HG02840 (cell line): ENCODE data around the gene SC5D.

Source experiments
- ATAC-seq: cut with Tn5 transposase; IDR thresholded peaks from one replicate; pipeline ENCODE4 v1.9.1; 2021; ENCODE audit warnings: mild to moderate bottlenecking, moderate library complexity, moderate number of reproducible peaks; ENCODE audit not compliant: unreplicated experiment, low FRiP score

The SC5D gene

DNA sequence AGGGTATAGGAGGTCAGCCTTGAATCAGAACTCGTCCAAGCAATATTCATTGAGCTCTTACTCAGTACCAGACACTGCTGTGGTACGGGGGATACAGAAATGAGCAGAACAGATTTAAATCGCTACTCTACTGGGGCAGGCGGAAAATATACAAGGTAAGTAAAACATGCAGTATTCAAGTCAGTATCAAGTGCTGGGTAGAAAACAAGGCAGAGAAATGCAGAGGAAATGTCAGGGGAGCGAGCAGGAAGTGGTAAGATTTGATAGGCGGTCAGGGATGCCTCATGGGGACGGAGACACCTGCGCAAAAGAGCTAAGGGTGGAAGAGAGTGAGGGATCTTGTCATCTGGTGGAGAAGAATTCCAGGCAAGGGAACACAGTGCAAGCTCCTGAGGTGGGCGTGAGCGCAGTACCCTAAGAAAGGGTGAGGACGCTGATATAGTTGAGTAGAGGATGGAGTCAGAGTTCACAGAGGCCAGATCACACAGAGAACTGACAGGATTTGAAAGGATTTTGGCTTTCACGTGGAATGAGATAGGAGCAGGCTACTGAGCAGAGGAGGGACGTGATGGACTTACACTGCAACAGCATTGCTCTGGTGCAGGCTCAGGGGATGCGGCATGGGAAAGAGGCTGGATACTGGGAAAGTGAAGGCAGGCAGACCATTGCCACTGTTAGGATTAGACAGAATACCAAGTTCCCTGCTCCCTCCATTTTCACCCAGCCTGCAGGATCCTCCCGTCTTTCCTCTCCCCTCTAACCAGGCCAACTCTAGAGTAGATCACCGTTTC lies 35.8 kb downstream of the SC5D start:
- no peak for ATAC-seq

DNA sequence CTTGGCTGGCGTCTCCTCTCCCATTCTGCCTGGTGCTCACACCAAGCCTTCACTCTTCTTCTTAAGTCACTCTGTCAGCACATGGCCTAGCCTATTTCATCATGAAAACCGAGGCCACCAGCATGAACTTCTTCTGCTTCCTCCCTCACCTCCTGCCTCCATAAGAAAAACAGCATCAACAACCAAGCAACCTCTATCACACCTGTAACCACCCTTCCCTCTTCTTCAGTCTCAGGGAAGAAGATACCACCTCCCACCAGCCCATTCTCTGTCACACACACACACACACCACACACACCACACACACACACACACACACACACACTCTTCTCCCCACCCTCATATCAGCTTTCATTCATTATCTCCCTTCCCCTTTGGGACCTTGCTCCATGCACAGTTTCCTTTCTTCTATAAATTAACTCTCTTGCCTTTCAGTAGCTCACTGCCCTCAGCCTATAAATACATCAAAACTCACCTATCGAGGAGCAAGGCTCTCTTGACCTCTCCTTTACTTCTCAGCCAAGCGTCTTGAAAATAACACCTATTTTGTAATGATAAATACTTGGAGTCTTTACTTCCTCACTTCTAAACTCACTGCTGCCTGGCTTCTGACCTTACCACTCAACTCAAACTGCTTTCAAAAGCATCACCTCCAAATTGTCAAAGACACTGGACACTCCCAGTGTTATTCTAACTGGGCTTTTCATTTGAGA lies 36.6 kb downstream of the SC5D start:
- ATAC-seq, result no peak

DNA sequence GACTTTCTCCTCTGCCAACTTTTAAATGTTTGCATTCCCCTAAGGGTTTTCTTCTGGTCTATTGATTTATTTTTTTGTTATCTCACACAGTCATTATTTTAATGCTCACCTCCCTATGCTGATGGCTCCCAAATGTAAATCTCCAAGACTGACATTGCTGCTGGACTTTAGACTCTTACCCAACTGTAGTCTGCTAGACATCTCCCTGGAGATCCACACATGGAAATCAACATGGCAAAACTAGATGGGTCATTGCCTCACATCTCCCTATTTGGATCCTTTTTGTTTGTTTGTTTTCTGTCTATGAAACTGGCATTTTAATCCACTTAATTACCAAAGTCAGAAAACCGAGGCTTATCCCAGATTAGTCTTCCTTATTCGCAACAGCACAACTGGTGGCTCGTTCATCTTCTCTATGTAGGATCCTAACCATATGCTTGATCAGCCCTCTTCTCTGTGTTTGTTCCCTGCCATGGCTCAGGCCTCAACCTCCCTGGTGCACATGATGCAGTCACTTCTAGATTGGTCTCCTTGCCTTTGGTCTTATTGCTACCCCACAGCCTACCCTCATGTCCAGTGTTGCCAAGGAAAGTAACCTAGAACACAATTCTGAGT lies 37.3 kb downstream of the SC5D start:
- no peak for ATAC-seq

DNA sequence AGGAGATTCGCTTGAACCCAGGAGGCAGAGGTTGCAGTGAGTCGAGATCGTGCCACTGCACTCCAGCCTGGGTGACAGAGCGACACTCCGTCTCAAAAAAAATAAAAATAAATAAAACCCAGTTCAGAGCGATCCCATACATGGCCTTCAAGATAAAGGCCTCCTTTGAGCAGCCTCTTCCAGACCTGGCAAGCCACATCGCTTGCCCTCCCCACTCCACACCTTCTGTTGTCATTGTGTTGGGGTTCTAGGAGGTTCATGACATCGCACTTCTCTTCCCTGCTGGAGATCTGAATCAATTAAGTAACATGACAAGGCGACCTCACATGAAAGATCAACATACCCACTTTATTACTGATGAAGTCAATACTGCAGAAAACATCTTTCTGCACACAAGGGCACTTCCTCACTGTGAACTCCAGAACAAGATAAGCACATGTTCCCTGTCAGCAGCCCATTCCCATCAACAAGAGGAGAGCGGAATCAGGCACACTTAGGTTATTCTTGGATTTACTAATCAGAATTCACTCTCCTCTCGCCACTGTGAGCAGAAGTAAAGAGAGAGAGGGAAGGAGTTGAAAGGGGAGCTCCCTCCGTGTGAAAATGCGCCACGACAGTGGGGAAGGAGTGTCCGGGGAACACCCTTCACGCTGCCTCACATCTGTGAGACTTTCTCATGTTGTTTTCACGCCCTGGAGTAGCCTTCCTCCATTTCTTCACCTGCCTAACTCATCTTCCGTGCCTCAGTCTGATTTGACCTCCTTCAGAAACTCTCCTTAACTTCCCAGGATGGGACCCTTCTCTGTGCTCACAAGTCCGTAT lies 38.3 kb downstream of the SC5D start:
- no peak for ATAC-seq

DNA sequence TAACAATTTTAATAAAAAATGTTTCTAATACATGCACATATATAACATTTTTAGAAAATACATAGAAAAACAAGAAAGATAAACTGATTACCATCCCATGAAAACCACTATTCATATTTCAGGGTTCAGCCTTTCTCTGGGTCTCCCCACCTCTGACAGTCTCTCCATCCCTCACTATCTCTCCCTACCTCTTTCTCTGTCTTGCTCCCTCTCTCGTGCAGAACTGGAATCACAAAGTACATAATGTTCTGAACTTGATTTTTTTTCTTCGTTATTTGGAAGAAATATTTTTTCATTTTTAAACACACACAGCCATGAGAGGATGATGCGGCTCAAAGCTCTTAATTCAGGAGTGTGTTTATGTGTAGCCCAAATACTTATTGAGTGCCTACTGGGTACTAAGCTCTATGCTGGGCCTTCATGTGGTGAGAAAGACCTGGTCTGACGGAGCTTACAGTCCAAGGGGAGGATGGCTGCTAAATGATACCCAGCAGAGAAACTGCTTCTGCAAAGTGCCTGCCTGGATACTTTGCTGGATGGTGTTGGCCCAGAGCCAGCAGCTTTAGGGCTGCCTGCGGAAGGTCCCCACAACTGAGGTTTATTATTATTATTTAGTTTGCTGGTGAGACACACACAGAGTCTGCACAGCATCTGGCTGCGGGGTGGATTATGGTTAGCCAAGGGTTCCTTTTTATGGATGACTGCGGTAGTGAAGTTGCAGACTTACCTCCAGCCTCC lies 42.6 kb downstream of the SC5D start:
- no peak for ATAC-seq

DNA sequence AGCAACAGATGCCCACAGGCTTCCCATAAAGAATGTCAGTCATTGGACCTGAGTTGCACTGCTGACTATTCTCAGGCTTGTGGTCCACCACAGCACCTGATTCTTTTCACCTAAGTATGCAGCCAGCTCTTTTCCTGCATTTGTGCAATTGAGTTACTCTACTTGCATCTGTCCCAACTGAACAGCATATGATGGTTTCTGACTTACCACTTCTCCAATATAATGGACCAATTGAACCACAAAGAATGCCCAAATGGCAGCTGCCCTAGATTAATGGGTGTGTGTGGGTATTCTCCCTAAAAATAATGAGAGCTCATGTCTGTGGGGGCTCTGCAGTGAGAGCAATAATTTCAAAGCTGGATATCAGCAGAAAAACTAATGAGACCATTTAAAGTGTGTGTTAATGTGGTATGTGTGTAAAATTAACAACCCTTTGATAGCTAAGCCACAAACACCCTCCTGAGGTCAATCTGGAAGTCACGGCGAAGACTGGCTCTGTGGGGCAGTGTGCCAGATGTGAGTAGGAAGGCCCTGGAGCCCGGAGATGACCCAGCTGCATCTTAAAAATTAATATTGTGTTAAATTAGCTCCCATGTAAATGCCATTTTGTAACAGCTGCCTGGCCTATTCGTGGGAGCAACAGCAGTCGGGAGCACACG lies 43.8 kb downstream of the SC5D start:
- ATAC-seq, result no peak

DNA sequence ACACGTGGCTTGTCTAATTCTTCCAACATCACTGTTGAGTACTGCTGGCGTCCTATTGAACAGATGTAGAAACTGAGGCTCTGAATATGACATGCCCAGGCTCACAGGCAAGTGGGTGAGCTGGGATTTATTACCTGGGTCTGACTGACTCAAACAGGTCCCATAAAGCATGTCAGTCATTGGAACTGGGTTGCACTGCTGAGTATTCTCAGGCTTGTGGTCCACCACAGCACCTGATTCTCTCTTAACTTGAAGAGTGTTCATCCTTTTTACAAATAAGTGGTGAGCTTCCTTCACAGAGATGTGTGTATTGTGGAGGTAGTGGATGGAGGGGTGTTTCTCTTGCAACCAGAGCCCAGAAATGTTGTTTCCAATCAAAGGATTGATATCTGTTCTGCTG lies 44.5 kb downstream of the SC5D start:
- peak; percentile 50 for ATAC-seq

DNA sequence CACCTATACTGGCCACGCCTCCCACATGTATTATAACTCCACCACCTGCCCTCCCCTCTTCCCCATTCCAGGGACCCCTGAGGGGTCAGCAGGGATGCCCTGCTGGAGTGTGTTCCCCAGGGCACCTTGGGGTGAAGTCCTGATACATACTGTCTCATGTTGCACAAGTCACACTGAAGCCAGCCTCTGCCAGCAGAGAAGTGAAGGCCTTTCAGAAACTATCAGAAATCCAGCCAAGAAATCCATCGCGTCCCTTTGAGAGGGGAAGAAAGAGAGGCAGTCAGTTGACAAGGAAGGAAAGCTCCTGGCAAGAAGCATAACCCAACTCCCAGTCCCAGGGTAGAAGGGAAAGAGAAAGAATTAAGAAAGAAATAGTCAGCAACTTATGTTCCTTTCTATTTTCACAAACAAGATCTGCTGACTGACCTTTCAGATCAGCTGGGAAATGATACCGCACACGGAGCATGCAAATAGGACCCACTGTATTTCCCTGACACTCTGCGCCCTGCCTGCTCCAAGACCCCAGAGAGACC lies 45.2 kb downstream of the SC5D start:
- ATAC-seq, result no peak

DNA sequence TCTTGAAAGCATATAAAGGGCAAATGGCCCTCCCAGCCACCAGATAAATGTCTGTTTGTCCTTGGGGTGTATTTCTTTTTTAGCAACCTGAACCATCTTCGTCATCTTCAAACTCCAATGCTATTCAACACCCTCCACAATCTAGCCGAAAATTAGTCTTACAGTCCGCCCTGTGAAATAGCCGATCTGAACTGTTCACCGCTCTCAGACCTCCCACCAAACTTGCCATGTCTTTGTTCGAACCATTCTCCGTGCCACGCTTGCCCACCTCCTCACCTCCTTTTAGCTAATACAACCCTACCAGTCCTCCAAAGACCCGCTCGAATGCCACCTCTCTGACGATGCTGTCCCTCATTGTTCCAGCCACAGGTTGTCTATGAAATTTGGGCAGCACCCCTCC lies 46.0 kb downstream of the SC5D start:
- ATAC-seq, result no peak

DNA sequence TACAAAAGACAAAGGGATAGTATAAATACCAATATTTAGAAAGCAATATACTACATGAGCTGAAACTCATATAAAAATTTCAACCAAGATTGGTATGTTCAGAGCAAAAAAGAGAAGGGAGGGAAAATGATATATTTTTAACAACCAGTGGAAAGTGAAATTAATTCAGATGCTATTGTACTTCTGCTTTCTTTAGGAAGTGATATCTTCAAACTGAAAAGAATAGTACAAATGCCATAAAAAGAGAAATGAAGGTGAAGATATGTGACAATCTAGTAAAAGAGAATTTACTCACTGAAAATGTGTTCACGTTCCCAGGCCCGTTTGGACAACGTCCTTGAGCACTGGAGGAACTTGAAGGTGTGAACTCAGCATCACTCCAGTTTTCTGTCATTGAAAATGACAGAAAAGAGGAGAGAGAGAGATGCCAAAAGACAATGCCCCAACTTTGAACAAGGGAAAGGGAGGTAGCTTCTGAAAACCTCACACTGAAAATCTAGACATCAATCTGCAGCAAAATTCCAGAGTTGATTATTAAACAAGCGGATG lies 47.5 kb downstream of the SC5D start:
- no peak for ATAC-seq

DNA sequence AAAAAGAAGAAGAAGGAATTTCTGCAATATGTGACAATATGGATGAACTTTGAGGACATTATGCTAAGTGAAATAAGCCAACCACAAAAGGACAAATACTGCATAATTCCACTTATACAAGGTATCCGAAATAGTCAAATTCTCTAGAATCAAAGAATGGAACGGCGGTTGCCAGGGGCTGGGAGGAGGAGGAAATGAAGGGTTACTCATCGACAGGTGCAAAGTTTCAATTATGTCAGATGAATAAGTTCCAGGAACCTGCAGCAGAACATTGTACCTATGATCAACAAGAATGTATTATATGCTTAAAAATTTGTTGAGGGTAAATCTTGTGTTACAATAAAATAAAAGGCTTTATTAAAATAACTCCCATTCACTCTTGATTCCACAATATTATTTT lies 49.0 kb downstream of the SC5D start:
- no peak for ATAC-seq

DNA sequence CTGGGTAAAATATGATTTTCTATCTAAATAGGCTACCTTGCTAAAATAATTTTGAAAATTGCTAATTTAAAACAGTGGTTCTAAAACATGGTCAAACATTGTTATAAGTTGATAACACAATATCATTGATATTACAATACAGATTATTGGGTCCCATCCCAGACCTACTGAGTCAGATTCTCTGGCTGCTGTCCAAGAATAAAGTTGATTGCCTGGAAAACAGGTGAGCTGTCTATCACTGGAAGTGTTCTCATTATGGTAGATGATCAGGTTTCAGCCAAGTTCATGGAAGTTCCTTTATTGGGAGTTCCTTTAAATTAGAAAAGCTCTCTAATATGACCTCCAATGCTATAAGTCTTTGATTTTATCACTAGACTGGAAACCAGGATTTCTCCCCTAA lies 52.3 kb downstream of the SC5D start:
- no peak for ATAC-seq

DNA sequence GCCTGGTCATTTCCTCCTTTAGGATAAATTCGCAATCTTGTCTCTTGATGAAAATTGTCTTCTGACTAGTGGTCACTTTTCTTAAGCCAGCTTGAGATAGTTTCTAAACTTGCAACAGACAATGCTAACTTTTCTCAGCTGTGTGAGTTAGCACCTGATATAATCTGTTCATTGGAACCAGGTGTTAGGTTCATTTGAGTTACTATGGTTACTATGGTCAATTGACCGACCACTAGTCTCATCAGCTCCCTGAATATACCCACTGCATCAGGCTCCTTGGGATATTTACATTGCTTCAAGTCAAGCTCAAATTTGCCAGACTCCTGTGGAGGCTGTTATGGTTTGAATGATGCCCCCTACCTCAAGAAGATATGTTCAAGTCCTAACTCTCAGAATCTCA lies 54.5 kb downstream of the SC5D start:
- ATAC-seq, result no peak

DNA sequence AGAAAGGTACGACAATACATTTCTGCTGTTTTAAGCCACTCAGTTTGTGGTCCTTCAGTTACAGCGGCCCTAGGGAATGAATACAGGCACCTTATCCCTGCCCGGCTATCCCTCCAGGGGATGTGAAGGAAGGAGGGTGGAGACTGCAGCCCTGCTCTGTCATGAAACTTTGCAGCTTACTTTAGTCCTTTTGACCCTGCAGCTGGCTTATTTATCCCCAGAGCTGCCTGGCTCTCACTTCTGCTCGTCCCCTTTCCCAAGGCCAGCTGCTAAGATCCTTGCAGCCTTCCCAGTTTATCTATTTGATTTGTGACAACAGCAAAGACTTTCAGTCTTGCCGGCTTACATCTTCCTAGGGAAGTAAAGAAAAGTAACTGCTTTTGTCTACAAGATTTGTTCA lies 55.2 kb downstream of the SC5D start:
- ATAC-seq, result no peak

DNA sequence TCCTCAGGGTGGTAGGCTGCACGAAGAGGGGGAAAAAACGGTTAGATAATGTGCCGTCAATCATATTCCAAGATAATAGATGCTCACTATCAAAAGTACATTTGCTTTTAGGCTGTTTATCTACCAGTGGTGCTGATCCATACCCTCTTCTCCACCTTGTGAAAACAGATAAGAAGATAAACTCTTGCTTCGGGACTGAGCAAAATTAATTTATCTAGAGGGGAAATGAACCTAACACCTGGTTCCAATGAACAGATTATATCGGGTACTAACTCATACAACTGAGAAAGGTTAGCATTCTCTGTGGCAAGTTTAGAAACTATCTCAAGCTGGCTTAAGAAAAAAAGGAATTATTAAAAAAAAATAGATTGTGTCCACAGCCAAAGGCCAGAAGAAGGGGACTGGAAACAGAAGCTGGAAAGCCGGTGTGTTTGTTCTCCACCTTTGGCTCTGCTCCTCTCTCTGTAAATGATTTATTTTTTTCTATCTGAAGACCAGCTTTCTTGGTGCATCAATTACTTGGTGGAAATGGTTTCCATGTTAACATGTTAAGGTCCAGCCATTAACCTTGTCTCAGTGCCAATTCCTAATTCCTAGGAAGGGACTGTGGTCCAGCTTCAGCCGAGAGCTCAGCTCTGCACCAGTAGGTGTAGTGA lies 55.8 kb downstream of the SC5D start:
- ATAC-seq, result no peak

DNA sequence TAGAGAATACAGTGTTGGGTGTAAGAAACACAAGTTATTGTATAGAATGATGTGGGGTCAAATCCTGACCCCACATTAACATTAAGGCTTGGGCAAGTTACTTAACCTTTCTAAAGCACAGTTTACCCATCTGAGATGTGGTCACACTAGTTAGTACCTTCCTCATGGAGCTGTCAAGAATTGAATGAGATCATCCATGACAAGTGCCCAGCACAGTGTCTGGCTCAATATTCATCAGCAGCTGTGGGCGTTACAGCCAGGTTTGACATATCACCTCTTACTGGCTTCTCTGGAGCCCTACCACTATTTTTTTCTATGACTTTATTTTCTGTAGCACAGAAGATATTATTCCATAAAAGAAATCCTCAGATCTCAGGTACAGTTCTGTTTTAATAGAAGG lies 57.2 kb downstream of the SC5D start:
- no peak for ATAC-seq

DNA sequence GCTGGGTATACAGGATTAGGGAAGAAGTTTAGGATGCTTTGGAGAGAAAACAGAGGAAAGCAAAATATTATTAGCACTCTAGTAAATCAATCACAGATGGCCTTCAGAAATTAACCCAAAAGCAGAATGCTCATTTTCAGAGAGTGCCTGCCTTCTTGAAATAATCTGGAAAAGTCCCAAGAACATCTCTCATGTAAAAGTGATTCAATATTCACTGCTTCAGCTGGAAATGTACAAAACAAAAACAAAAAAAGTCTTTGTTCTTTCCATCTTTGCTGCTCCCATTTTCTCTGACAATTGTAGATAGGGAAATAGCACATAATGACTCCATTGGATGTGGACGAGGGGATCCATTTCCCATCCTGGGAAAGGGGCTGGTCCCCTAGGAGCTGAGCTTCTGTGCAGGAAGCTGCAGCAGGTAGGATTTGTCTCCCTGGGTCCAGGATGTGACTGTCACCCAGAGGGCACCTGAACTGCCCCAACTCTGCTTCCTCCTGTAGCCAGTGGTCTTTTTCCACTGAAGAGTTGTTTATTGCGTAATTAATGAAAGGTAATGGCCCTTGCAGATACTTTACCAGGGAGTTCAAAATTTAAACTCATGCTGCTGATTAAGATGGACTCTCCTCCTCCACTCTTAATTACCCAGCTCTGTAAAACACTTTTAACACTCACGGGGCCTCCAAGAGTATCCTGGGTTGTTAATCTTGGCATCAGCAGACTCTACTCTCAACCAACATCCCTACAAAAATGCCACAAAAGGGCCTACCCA lies 57.9 kb downstream of the SC5D start:
- ATAC-seq, result no peak

DNA sequence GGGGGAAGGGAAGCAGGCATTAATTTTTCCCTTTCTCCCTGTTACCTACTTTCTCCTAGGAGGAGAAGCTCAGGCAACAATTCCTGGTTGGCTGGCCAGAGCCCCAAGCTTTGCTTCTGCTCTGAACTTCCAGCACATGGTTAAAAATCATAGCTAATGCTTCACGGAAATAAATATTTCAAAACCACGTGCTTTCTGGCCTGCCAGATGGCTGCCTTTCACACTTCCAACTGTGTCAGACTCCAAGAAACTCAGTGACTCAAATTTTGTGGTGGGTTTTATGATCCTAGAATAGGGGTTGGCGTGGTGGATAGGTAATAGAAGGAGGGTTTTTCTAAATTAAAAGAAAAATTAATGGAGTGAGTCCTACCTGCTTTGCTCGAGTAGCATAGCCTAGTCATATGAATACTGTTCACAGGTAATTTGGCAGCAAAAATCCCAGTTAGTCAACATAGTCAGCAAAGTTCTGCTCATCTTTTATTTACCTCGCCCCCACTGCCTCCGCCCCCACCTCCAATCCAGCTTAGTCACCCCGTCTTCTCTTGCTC lies 58.6 kb downstream of the SC5D start:
- ATAC-seq, result no peak
